Measurements from ENCODE around the gene MUC5B. TPM values are rescaled to one million over a fixed set of nuclear protein-coding genes. Genes with fewer than 3 reads are reported as not detected.

Gene MUC5B
- total RNA-seq, 1 donor from 2014 or later = not detected

- no peaks in the 10 kb centered on the region for H4K20me1 ChIP-seq (ENCODE audit: insufficient read depth, low read length)
- peaks cover 4% of the 10 kb centered on the region for H3K27me3 Mint-ChIP-seq (ENCODE audit: low read depth, unreplicated experiment)
- no peaks in the 10 kb centered on the region for H3K27me3 ChIP-seq (ENCODE audit: insufficient read depth, low read length)
- no peak overlapping the region for H3K4me3 ChIP-seq (ENCODE audit: insufficient read depth, low read depth, low read length)
- H3K36me3 Mint-ChIP-seq (ENCODE audit: low read depth, unreplicated experiment) = peaks cover 3% of the 10 kb centered on the region
- H3K9ac ChIP-seq (ENCODE audit: low read length) = no peak overlapping the region
- no peak overlapping the region for H3K4me3 Mint-ChIP-seq (ENCODE audit: unreplicated experiment)
- peaks cover 14% of the 10 kb centered on the region for H3K9me3 Mint-ChIP-seq (ENCODE audit: unreplicated experiment)
- FAIRE-seq (no peak), DNase-seq (ENCODE audit: low read depth) (no peak)
- H3K79me2 ChIP-seq (ENCODE audit: insufficient read depth, low read length) = no peaks in the 10 kb centered on the region
- H3K27ac Mint-ChIP-seq (ENCODE audit: unreplicated experiment) = no peak overlapping the region
- H3K4me1 Mint-ChIP-seq (ENCODE audit: low read depth, unreplicated experiment) = no peaks in the 10 kb centered on the region
- no peak overlapping the region for H3K27ac ChIP-seq (ENCODE audit: low read depth, low read length)
- TF ChIP-seq CTCF (IDR thresholded peaks at IDR 0.05; ENCODE audit: insufficient read depth, low read depth, low read length) (no peak), EZH2 (IDR thresholded peaks at IDR 0.05; ENCODE audit: insufficient read depth, low read length) (no peak)
- H3K4me2 ChIP-seq (ENCODE audit: low read length) = no peak overlapping the region
- peaks cover 5% of the 10 kb centered on the region for H3K9me3 ChIP-seq (ENCODE audit: insufficient read depth, low read depth, low read length)
- no peaks in the 10 kb centered on the region for H3K36me3 ChIP-seq (ENCODE audit: insufficient read depth, low read length)
- H2AFZ ChIP-seq (ENCODE audit: low read depth, low read length) = no peak overlapping the region
- H3K4me1 ChIP-seq (ENCODE audit: insufficient read depth, low read length) = no peaks in the 10 kb centered on the region
Observed at GRCh38 chr11:1253103-1253485, 30.2 kb downstream of the MUC5B start.

- Histone ChIP-seq H3K4me3 (ENCODE audit: insufficient read depth, low read depth, low read length) (no peak overlapping the region), H3K79me2 (ENCODE audit: insufficient read depth, low read length) (no peaks in the 10 kb centered on the region), H3K4me1 (ENCODE audit: insufficient read depth, low read length) (no peaks in the 10 kb centered on the region), H3K9me3 (ENCODE audit: insufficient read depth, low read depth, low read length) (peaks cover 5% of the 10 kb centered on the region), H3K27me3 (ENCODE audit: insufficient read depth, low read length) (no peaks in the 10 kb centered on the region), H2AFZ (ENCODE audit: low read depth, low read length) (no peak overlapping the region), H3K36me3 (ENCODE audit: insufficient read depth, low read length) (no peaks in the 10 kb centered on the region), H4K20me1 (ENCODE audit: insufficient read depth, low read length) (no peaks in the 10 kb centered on the region), H3K9ac (ENCODE audit: low read length) (no peak overlapping the region), H3K27ac (ENCODE audit: low read depth, low read length) (no peak overlapping the region), H3K4me2 (ENCODE audit: low read length) (no peak overlapping the region)
- TF ChIP-seq CTCF (IDR thresholded peaks at IDR 0.05; ENCODE audit: insufficient read depth, low read depth, low read length) (no peak), EZH2 (IDR thresholded peaks at IDR 0.05; ENCODE audit: insufficient read depth, low read length) (no peak)
- Mint-ChIP-seq H3K36me3 (ENCODE audit: low read depth, unreplicated experiment) (peaks cover 3% of the 10 kb centered on the region), H3K4me3 (ENCODE audit: unreplicated experiment) (no peak overlapping the region), H3K9me3 (ENCODE audit: unreplicated experiment) (peaks cover 12% of the 10 kb centered on the region), H3K27ac (ENCODE audit: unreplicated experiment) (no peak overlapping the region), H3K27me3 (ENCODE audit: low read depth, unreplicated experiment) (peaks cover 6% of the 10 kb centered on the region), H3K4me1 (ENCODE audit: low read depth, unreplicated experiment) (no peaks in the 10 kb centered on the region)
- no peak for DNase-seq (ENCODE audit: low read depth)
- FAIRE-seq = no peak
Observed at GRCh38 chr11:1254086-1254648, 31.3 kb downstream of the MUC5B start.

- Mint-ChIP-seq H3K9me3 (ENCODE audit: unreplicated experiment) (peaks cover 12% of the 10 kb centered on the region), H3K27ac (ENCODE audit: unreplicated experiment) (no peak overlapping the region), H3K4me1 (ENCODE audit: low read depth, unreplicated experiment) (no peaks in the 10 kb centered on the region), H3K36me3 (ENCODE audit: low read depth, unreplicated experiment) (peaks cover 3% of the 10 kb centered on the region), H3K27me3 (ENCODE audit: low read depth, unreplicated experiment) (peaks cover 6% of the 10 kb centered on the region), H3K4me3 (ENCODE audit: unreplicated experiment) (no peak overlapping the region)
- H3K27ac ChIP-seq (ENCODE audit: low read depth, low read length) = no peak overlapping the region
- H3K9me3 ChIP-seq (ENCODE audit: insufficient read depth, low read depth, low read length) = peaks cover 5% of the 10 kb centered on the region
- no peak overlapping the region for H3K4me2 ChIP-seq (ENCODE audit: low read length)
- no peaks in the 10 kb centered on the region for H3K27me3 ChIP-seq (ENCODE audit: insufficient read depth, low read length)
- FAIRE-seq (no peak), DNase-seq (ENCODE audit: low read depth) (no peak)
- no peaks in the 10 kb centered on the region for H3K4me1 ChIP-seq (ENCODE audit: insufficient read depth, low read length)
- H3K9ac ChIP-seq (ENCODE audit: low read length) = no peak overlapping the region
- H4K20me1 ChIP-seq (ENCODE audit: insufficient read depth, low read length) = no peaks in the 10 kb centered on the region
- no peaks in the 10 kb centered on the region for H3K79me2 ChIP-seq (ENCODE audit: insufficient read depth, low read length)
- no peaks in the 10 kb centered on the region for H3K36me3 ChIP-seq (ENCODE audit: insufficient read depth, low read length)
- no peak overlapping the region for H2AFZ ChIP-seq (ENCODE audit: low read depth, low read length)
- no peak for TF ChIP-seq EZH2 (IDR thresholded peaks at IDR 0.05; ENCODE audit: insufficient read depth, low read length)
- TF ChIP-seq CTCF (IDR thresholded peaks at IDR 0.05; ENCODE audit: insufficient read depth, low read depth, low read length) = no peak
- H3K4me3 ChIP-seq (ENCODE audit: insufficient read depth, low read depth, low read length) = no peak overlapping the region
Observed at GRCh38 chr11:1254733-1255132, 31.9 kb downstream of the MUC5B start.

Data from astrocyte (in vitro differentiated cells and primary cell).